ENCODE results near the gene ACACB. TPM values are rescaled to one million over a fixed set of nuclear protein-coding genes. Genes with fewer than 3 reads are reported as not detected.

The ACACB gene
- total and polyA plus RNA-seq, 8 donors = 23.4 to 58.9 (median 31.6) TPM

GRCh38 chr12:109236257-109236656, 119.9 kb downstream of the ACACB start:
- WGBS, 2 donors = 89 to 93% methylated on average over 6 of the region's 6 CpGs

GRCh38 chr12:109239179-109239578, 122.8 kb downstream of the ACACB start:
- no peak for DNase-seq
- TF ChIP-seq CTCF (IDR thresholded peaks at IDR 0.05) = no peak
- Histone ChIP-seq H3K36me3 (peaks cover 0 to 89% (median 46%) of the 10 kb centered on the region in 3 donors), H3K27ac (no peak overlapping the region), H3K4me1 (no peaks in the 10 kb centered on the region), H3K9me3 (no peaks in the 10 kb centered on the region), H3K27me3 (no peaks in the 10 kb centered on the region), H3K4me3 (no peak overlapping the region)
- intact Hi-C loops (cut with DNase I) = no loop called here
- no peak for ATAC-seq
- 90 to 94% methylated on average over 4 of the region's 4 CpGs for WGBS, 2 donors
- FAIRE-seq = no peak

More at GRCh38 chr12:109236257-109236656, 119.9 kb downstream of the ACACB start:
- Histone ChIP-seq H3K27ac (no peak overlapping the region), H3K36me3 (peaks cover 0 to 88% (median 31%) of the 10 kb centered on the region in 3 donors), H3K9me3 (no peaks in the 10 kb centered on the region), H3K27me3 (no peaks in the 10 kb centered on the region), H3K4me1 (no peaks in the 10 kb centered on the region), H3K4me3 (no peak overlapping the region)
- intact Hi-C loops (cut with DNase I) = no loop called here
- no peak for TF ChIP-seq CTCF (IDR thresholded peaks at IDR 0.05)
- FAIRE-seq (no peak), ATAC-seq (no peak), DNase-seq (no peak)

GRCh38 chr12:109239691-109240090, 123.3 kb downstream of the ACACB start:
- peaks cover 0 to 90% (median 46%) of the 10 kb centered on the region in 3 donors for H3K36me3 ChIP-seq
- FAIRE-seq (no peak), DNase-seq (no peak), ATAC-seq (no peak)
- no peaks in the 10 kb centered on the region for H3K4me1 ChIP-seq
- H3K27ac ChIP-seq = no peak overlapping the region
- WGBS, 2 donors = 79 to 90% methylated on average over 11 of the region's 11 CpGs
- no peak for TF ChIP-seq CTCF (IDR thresholded peaks at IDR 0.05)
- no peaks in the 10 kb centered on the region for H3K9me3 ChIP-seq
- no peak overlapping the region for H3K4me3 ChIP-seq
- intact Hi-C loops (cut with DNase I) = no loop called here
- H3K27me3 ChIP-seq = no peaks in the 10 kb centered on the region

GRCh38 chr12:109240365-109240764, 124.0 kb downstream of the ACACB start:
- no peak overlapping the region for H3K4me3 ChIP-seq
- no peaks in the 10 kb centered on the region for H3K27me3 ChIP-seq
- DNase-seq = no peak
- peak; percentile 9 for FAIRE-seq
- ATAC-seq = no peak
- H3K27ac ChIP-seq = no peak overlapping the region
- peaks cover 0 to 88% (median 41%) of the 10 kb centered on the region in 3 donors for H3K36me3 ChIP-seq
- WGBS, 2 donors = 93 to 96% methylated on average over 2 of the region's 2 CpGs
- no peak for TF ChIP-seq CTCF (IDR thresholded peaks at IDR 0.05)
- H3K4me1 ChIP-seq = no peaks in the 10 kb centered on the region
- intact Hi-C loops (cut with DNase I) = no loop called here
- H3K9me3 ChIP-seq = no peaks in the 10 kb centered on the region

- 89 to 93% methylated on average over 5 of the region's 5 CpGs for WGBS, 2 donors
- Histone ChIP-seq H3K4me3 (no peak overlapping the region), H3K4me1 (no peaks in the 10 kb centered on the region), H3K27ac (no peak overlapping the region), H3K9me3 (no peaks in the 10 kb centered on the region), H3K27me3 (no peaks in the 10 kb centered on the region), H3K36me3 (peaks cover 0 to 87% (median 41%) of the 10 kb centered on the region in 3 donors)
- DNase-seq (no peak), ATAC-seq (no peak), FAIRE-seq (no peak)
- intact Hi-C loops (cut with DNase I) = no loop called here
- TF ChIP-seq CTCF (IDR thresholded peaks at IDR 0.05) = no peak
These were observed 125.5 kb downstream of the ACACB start for GRCh38 chr12:109241936-109242335.

Data from pancreas (tissue), 10 donors.